GM12878 (cell line): Measurements from ENCODE around the gene FILIP1L.

ENCODE experiments used
- EZH2 ChIP-seq: IDR thresholded peaks from 2 replicates; pipeline ENCODE4 v1.6.1; 2012; ENCODE audit warnings: low read depth, mild to moderate bottlenecking, control low read depth, inconsistent platforms, low read length, borderline replicate concordance; ENCODE audit not compliant: control insufficient read depth
- HDAC2 ChIP-seq: fragments of 200-600 bp; sonication (generic); IDR thresholded peaks from 2 replicates; pipeline ENCODE4 v1.6.1; 2017
- TCF12 ChIP-seq: IDR thresholded peaks from 2 replicates; pipeline ENCODE4 v1.6.1; 2011; ENCODE audit warnings: low read depth, mild to moderate bottlenecking, low read length
- TF ChIP-seq, protein P1 (sequence below), 3 experiments: IDR thresholded peaks in 2 of 3; conservative IDR thresholded peaks in 1 of 3; 2 replicates each; pipeline ENCODE4 v1.5.1; 2011; ENCODE audit warnings: low read depth in 3 of 3, low read length in 3 of 3, mild to moderate bottlenecking in 3 of 3, control low read depth in 2 of 3, moderate library complexity in 2 of 3, inconsistent platforms in 1 of 3, mixed read lengths in 1 of 3; ENCODE audit not compliant: control insufficient read depth in 2 of 3, insufficient read depth in 1 of 3; ENCODE audit errors: extremely low read depth in 1 of 3

DNA sequence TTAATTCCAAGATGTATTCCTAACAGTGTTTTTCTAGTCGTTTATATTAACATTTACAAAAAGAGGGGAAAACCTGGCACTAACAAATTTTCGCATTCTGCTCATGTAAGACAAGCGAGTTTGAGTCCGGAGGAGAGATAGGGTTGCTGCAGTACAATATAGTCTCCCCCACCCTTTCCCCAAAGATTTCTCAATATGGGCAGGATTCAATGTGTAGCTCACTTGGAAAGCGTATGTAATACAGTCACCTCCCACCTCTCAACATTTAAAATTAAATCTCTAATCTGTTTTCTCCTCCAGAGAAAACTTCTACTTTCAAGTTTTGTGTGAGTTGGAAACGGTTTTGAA is 238.7 kb downstream of the FILIP1L start:
- no peak for TF ChIP-seq TCF12
- no peak; the same call in 1 of the 2 replicates for TF ChIP-seq HDAC2
- TF ChIP-seq EZH2, result no peak
- TF ChIP-seq, protein P1, sequence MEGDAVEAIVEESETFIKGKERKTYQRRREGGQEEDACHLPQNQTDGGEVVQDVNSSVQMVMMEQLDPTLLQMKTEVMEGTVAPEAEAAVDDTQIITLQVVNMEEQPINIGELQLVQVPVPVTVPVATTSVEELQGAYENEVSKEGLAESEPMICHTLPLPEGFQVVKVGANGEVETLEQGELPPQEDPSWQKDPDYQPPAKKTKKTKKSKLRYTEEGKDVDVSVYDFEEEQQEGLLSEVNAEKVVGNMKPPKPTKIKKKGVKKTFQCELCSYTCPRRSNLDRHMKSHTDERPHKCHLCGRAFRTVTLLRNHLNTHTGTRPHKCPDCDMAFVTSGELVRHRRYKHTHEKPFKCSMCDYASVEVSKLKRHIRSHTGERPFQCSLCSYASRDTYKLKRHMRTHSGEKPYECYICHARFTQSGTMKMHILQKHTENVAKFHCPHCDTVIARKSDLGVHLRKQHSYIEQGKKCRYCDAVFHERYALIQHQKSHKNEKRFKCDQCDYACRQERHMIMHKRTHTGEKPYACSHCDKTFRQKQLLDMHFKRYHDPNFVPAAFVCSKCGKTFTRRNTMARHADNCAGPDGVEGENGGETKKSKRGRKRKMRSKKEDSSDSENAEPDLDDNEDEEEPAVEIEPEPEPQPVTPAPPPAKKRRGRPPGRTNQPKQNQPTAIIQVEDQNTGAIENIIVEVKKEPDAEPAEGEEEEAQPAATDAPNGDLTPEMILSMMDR (IDR thresholded peaks at IDR 0.05 in 2 of 3, conservative IDR thresholded peaks at IDR 0.05 in 1 of 3; ENCODE audit: control insufficient read depth in 2 of 3, extremely low read depth in 1 of 3, insufficient read depth in 1 of 3, low read depth in 3 of 3, low read length in 3 of 3), result no peak
